H1 (cell line): ENCODE data around the gene PDXDC1.

Experiments used
- CBX5 ChIP-seq: fragments of 300-800, 300-1000 bp; sonication (generic); IDR thresholded peaks from 2 replicates; pipeline ENCODE4 v1.7.1; 2016; ENCODE audit warnings: antibody characterized with exemption, low read length, low read depth
- CHD1 ChIP-seq: IDR thresholded peaks from 2 replicates; pipeline ENCODE4 v1.6.1; 2012; ENCODE audit warnings: low read depth, low read length, improper control_type of control experiment
- CTCF ChIP-seq, 3 experiments: IDR thresholded peaks; 1 replicate in 2 of 3; 2 replicates in 1 of 3; pipeline versions ENCODE4 v1.5.1 to v1.6.1; 2011; ENCODE audit warnings: low read length in 3 of 3, mild to moderate bottlenecking in 3 of 3, inconsistent platforms in 2 of 3, low read depth in 1 of 3, moderate library complexity in 1 of 3; ENCODE audit not compliant: insufficient read depth in 1 of 3; ENCODE audit errors: control extremely low read depth in 1 of 3
- HDAC6 ChIP-seq: IDR thresholded peaks from one replicate; pipeline ENCODE4 v1.7.1; 2012; ENCODE audit warnings: low read depth, mild to moderate bottlenecking, inconsistent platforms, low read length, moderate library complexity
- KDM5A ChIP-seq: fragments of 200-600 bp; IDR thresholded peaks from 2 replicates; pipeline ENCODE4 v1.7.1; 2012; ENCODE audit warnings: mild to moderate bottlenecking, low read length, inconsistent platforms, mixed read lengths
- NANOG ChIP-seq: IDR thresholded peaks from 2 replicates; pipeline ENCODE4 v1.6.1; 2011; ENCODE audit warnings: low read length, low read depth, mild to moderate bottlenecking, inconsistent platforms; ENCODE audit not compliant: insufficient read depth, poor library complexity, severe bottlenecking
- POLR2AphosphoS5 ChIP-seq: IDR thresholded peaks from 2 replicates; pipeline ENCODE4 v1.6.1; 2011; ENCODE audit warnings: low read depth, low read length
- RAD21 ChIP-seq, 2 experiments: IDR thresholded peaks in 1 of 2; conservative IDR thresholded peaks in 1 of 2; 2 replicates each; pipeline ENCODE4 v1.6.1; 2011; ENCODE audit warnings: low read depth in 2 of 2, low read length in 2 of 2, improper control_type of control experiment in 1 of 2, inconsistent platforms in 1 of 2, mild to moderate bottlenecking in 1 of 2, moderate library complexity in 1 of 2
- TCF12 ChIP-seq: IDR thresholded peaks from 2 replicates; pipeline ENCODE4 v1.6.1; 2011; ENCODE audit warnings: low read depth, mild to moderate bottlenecking, low read length
- YY1 ChIP-seq: IDR thresholded peaks from 2 replicates; pipeline ENCODE4 v1.6.1; 2011; ENCODE audit warnings: low read depth, mild to moderate bottlenecking, low read length

GRCh38 chr16:15049581-15050180, 74.9 kb downstream of the PDXDC1 start:
- TF ChIP-seq CBX5: no peak
- no peak for TF ChIP-seq HDAC6
- TF ChIP-seq NANOG: no peak
- no peak for TF ChIP-seq CTCF (IDR thresholded peaks at IDR 0.05; ENCODE audit: control extremely low read depth in 1 of 3, insufficient read depth in 1 of 3, low read depth in 1 of 3, low read length in 3 of 3)
- no peak for TF ChIP-seq POLR2AphosphoS5
- TF ChIP-seq RAD21 (IDR thresholded peaks at IDR 0.05 in 1 of 2, conservative IDR thresholded peaks at IDR 0.05 in 1 of 2; ENCODE audit: low read depth in 2 of 2, low read length in 2 of 2): no peak
- no peak for TF ChIP-seq TCF12
- no peak for TF ChIP-seq KDM5A
- TF ChIP-seq CHD1: no peak
- TF ChIP-seq YY1: no peak
